NCI-H2227 treated with DMSO at 0.1 percent for 48 hours (cell line): ENCODE data around the gene HDAC3.

ENCODE experiments used
- DNase-seq: peaks from one replicate; lab custom pipeline; 2025; lab: John Stamatoyannopoulos, UW

HDAC3 gene

DNA sequence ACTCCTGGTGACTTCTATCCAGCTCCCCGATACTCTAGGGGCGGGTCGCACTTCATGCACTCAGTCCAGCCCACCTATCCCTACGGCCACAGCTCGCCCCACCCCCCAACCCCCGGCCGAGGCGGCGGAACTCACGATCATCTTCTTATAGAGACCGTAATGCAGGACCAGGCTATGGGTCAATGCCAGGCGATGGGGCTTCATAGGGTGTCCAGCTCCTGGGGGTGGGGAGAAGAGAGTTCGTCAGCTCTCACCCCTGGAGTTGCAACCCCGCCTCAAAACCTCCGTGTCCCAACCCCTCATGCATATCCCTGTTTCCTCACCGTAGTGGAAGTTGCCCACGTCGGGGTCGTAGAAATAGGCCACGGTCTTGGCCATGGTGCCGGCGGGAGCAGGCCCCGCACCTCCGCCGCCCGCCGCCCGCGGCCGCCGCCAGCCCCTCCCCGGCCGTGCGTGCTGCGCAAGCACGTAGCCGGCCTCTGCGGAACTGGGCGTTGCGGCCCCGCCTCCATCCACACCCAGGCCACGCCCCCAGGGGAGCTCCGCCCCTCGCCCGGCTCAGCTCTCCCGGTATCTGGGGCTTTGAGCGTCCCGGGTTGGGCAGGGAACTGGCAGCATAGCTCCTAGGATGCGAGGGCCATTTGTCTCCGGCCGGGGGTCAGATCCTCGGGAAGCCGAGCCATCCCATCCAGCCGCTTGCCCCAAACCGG lies at the start of gene HDAC3, which contains the start of gene RELL2:
Gene HDAC3, minus strand, starts transcription at position 437 of the 710 bp plus-strand sequence. Its CDS starts 59 bp downstream, at position 378.
Gene RELL2, plus strand, starts transcription at position 585 of the 710 bp plus-strand sequence. CDS start 1,229 bp downstream, outside the sequence.
- DNase-seq, result peak; percentile 68

DNA sequence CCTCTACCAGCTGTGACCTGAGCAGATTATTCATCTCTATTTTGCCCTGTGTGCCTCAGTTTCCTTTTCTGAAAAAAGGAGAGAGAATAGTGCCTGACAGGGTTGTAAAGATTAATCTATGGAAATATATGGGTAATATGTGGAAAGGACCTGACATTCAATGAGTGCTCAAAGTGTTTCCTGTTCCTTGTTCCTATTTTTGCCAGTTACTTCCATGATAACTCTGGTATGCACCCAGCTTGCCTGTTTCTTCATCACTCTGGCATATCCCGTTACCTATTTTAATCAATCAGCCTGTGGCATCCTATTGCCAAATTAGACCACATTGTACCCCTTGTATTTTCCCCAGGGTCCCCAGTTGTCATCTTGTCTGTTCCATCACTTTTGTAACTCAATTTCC lies 48.9 kb upstream of the HDAC3 start:
- DNase-seq, result no peak

DNA sequence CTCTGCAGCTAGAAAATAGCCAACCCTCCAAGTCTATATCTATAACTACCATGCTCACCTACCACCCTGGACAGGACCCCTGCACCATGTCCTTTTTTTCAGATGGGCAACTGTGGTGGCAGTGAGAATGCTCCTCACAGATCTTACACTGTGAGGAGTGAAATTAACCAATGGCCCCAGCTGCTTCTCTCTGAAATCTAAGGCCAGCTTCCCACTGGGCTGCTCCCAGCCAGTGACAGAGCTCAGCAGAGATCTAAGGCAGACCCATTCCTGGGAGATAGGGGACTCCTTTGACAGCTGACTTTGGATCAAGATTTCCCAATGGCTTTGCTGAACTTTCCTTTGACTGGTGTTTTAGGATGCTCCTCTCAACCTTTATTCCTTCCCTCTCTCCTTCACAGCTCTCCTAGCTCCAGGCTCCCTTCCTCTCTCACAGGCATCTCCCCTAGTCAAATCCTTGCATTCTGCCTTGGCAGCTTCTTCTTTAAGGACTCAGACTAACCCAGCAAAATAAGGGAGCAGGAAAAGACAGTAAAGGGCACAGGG lies 47.0 kb upstream of the HDAC3 start:
- no peak for DNase-seq

DNA sequence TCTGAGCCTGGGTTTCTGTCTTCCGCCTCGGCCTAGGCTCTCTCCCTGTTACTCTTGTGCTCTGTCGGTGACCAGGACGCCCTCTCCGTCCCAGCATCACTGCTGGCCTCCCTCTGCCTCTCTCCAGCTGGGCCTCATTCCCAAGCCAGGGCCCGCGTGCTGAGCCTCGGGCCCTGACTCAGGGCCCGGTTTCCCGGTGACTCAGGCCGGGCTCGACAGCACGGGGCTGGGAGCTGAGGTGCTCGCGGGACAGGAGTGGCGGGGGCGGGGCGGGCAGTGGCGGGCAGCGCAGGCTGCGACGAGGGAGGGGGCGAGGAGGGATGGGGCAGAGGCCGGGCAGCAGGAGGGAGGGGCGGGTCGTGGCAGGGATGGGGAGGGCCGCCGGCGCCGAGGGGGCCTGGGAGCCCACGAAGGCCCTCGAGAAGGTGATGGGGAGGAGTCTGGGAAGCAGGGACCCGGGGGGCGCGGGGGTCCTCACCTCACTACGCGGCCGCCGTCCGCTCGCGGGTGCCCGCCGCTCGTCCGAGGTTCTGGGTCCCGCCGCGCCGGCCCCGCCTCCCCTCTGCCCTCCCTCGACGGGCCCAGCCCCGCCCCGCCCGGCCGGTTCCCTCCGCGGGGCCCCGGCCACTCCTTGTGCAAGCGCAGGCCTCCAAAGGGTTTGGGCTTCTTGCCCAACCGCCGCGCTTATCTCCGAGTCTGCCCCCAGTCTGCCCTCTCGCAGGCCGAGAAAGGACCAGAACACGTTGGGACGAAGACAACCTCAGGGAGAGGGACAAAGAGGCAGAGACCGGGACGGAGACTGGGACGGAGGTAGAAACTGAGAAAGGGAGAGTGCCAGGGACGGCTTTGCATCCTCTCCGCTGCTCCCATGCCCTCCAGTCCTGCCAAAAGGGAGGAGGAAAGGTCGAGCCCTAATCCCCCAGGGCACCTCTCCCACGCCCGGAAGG lies 45.3 kb upstream of the HDAC3 start, which contains the start of gene ARAP3:
Gene ARAP3, minus strand, starts transcription at position 536 of the 947 bp plus-strand sequence. CDS start 1,744 bp downstream, outside the sequence.
- DNase-seq, result peak; percentile 8

DNA sequence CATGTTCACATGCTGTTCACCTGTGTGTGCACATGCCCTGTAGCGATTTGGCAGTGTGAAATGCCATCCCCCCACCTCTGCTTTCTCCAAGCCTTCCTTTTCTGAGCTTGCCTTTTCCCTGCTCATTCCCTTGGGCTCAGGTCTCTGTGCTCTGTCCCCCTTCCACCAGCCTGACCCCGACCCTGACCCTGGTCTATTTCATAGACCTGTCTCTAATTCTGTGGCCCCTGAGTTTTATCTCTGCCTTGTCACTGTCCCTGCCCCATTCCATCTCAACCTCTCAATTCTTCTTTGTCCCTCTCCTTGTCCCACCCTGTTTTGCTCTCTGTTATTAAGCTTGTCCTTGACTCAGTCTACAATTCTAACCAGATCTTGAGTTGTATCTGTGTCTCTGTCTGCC lies 44.6 kb upstream of the HDAC3 start:
- DNase-seq, result no peak

DNA sequence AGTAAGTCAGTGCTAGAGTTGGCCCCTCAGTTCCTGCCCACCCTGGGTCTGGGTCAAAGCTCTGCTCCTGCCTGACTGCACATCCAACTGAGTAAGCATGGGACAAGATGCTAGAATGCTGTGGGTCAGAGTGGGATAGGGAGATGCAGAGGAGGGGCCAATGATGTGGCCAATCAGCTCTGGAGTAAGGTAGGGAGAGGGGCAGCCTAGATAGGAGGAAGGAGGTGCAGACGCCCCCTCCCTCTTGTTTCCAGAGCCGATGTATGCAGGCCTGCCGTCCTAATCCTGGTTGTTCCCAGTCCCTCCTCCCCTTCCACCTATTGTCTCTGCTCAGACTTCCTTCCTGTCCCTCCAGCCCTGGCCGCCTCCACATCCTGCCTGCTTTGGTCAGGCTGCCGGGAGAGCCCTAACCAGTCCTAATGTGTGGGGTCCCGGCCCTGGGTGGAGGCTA lies 44.1 kb upstream of the HDAC3 start:
- no peak for DNase-seq

DNA sequence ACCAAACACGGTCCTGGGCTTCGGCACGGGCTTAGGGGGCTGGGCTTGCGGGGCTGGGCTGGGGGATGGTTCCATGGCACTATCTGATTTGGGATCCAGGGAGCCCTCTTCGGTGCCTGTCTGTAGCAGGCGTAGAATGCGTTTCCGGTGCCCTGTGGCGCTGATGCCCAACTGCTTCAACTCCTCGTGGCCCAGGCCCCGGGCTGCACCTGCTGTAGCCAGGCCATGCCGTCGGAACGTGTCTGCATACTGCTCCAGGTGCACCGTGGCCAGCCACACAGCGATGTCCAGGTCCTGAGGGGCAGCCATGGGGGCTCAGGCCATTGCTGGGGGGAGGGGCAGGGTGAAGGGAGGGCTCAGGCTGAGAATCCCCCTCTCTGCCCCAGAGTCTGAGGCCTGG lies 43.5 kb upstream of the HDAC3 start:
- DNase-seq, result no peak

DNA sequence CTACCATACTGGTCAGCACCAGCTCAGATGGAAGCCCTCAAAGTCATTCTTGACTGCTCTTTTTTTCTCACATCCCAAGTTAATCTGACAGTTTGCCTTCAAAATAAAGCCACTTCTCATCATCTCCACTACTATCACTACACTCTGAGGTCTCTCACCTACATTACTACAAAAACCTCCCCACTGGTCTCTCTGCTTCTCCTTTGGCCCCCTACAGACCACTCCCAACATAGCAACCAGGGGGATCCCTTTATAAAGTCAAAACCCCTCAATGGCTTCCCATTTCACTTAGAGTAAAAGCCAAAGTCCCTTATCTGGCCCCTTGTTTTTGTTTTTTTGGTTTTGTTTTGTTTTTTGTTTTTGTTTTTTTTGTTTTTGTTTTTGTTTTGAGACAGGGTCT lies 40.8 kb upstream of the HDAC3 start:
- DNase-seq, result no peak

DNA sequence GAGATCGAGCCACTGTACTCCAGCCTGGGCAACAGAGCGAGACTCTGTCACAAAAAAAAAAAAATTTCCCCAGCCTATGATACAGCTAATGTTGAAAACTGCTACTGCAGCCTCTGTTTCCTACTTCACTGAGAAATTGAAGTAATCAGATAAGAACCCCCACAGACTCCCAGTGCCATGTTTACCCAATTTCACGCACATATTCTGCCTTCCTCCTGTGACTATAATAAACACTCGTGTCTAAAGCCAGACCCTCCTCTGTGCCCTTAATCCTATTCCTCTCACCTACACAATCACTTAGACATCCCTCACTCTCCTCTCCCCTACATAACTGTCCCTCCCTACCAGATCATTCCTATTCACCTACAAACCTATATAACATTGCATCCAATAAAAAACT lies 39.0 kb upstream of the HDAC3 start:
- no peak for DNase-seq

DNA sequence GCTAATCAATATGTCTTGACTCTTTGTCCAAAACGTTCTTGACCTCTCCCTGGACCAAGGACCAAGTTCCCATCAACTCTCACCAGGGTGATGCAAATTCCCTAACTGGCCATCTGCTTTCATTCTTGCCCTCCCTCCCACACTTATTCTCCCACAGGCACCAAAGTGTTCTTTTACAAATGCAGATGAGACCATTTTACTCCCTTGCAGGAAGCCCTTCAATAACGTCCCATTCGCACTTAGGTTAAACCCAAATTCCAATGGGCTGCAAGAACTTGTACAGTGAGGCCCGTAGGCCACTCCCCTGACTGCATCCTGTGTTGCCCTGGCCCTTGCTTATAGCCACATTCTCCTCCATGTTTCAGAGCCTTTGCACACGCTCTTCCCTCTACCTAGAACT lies 38.1 kb upstream of the HDAC3 start:
- no peak for DNase-seq

DNA sequence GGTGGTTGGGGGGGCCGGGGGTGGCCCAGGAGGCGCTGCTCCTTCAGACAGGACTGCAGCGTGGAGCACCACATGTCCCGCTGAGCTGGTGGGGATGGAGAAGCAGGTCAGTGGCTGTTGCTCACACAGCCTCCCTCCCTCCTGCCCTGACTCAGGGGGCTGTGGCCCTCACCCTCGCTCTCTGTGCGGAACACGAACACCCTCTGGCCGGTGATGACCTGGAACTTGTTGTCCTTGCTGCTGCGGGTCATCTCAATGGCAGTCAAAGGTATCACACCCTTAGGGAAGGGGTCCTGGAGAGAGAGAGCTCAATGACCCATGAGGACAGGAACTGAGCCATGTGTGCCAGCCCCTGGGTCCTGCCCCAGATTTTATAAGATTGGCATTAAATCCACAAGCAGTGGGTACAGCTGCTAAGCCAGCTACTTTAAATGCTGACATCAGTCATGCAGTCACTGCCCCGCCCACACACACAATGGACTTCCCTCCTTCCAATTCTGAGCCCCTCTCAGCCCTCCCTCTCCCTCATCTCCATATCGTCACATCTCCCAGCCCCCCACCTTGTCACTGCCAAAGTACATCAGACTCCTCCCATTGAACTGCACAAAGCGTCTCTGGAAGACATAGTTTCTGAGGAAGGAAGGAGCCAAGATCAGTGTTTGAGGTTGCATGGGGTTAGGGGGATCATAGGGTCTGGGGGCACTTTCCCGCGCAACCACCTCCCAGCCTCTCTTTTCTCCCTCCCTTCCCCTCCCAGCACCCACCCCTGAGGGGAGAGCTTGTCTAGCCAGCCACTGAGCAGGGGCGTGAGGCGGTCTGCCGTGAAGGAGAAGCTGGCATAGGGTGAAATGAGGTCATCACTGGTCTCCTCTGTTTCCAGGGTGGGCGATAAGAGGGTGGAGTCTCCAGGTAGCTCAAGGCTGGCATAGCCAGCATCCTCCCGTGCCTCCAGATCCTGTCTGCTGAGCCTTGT lies 36.5 kb upstream of the HDAC3 start:
- peak; percentile 68 for DNase-seq

DNA sequence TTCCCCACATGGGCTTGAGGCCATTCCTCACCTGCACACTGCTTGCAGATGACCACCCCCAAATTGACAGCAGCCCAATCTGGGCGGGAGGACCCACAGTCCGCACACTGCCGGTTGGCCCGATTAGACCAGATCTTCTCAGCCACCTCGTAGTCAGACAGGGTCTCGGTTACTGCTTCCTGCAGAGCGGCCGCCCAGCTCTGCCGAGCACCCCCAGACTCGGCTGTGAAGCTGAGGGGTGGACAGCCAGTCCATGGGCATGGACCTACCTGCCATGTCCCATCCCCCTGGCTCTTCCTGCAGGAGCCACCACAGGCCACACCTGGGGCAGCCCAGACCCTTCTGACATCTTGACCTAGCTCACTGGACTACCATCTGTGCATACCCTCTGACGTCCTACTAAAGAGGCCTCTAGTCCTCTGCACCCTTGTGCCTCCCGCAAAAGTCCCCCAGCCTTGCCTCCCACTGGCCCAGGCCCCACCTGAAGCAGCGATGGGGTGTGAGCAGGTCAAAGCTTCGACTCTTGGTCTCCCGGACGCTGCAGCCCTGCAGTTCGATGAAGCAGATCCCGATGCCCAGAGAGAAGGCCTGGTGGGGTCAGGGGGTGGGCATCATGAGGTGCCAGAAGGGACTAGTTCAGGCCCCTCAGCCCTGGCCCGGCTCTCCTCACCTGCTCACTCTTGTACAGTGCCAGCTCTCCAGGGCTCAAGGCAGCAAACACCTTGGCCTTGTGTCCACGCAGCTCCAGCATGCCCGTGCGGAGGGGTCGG lies 35.6 kb upstream of the HDAC3 start:
- DNase-seq, result no peak

DNA sequence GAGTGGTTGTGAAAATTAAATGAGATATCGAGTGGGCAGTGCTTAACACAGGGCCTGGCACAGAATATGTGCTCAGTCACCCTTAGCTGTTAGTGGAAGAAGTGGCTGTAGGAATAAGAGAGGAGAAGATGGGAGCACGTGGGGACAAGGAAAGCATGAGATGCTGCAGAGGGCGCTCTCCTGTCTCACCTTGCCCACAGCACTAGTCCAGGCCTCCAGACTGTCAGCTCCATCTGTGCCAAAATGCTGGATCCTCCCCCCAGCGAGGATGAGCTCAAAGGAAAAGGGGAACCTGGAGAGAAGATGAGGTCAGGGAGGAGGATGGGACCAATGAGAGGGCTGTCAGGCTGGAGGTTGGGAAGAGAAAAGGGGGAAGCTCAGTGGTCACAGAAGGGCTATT lies 32.9 kb upstream of the HDAC3 start:
- no peak for DNase-seq

DNA sequence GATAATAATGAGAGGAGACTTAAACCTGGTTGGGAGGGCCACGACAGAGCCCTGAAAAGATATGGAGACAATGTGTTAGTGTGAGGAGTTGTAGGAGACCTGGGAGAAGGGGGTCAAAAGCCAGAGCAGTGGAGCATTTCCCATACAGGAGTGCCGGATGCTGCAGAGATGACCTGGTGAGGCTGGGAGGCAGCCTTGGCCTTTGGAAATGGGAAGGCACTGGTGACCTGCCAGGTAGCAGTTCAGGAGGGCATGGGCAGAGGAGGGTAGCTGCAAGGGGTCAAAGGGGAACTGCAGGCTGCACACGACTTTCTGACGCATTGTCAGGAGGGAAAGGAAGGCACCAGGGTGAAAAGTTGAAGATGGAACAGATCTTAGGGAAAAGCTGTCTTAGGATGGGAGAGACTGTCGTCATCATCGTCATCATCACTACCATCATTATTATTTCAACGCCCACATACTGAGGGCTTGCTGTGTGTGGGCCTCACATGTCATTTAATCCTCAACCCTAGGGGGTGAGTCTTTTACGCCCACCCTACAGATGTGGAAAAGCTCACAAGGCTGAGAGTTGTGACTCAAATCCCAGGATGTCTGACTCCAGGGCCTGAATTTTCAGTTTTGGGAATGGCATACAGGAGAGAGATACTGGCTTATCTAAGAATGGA lies 32.1 kb upstream of the HDAC3 start:
- no peak for DNase-seq

DNA sequence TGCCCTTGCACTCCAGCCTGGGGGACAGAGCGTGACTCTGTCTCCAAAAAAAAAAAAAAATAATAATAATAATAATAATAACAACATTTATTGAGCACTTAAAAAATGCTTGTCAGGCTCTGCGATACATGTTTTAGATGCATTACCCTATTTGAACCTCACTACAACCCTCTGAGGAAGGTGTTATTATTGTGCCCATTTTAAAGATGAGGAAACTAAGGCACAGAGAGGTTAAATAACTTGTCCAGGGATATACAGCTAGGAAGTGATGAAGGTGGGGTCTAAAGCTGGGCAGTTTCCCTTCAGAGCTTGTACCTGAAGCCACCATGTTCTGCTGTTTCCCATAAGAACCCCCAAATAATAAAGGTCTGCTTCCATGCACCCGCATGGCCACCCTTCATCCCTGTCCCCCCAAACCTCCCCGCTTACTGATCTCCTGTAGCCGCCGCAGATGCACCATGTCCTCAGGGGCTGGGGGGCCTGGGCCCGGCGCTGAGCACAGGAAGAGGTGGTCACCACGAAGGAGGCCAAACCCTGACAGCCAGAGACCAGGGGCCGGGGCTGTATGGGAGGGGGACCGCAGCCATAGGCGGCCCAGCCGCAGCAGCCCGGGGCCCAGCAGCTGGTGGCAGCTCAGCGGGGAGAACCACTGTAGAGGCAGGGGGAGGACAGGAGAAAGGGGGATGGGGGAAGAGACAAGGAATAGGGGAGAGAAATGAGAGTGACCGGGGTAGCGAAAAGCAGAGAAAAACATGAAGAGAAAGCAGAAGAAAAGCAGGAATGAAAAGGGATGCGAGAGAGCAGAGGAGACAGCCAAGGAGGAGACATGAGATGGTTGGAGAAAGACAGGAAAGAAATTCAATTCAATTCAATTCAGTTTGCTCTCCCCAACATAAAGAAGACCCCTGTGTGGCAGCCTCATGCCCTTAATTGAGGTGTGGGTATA lies 29.6 kb upstream of the HDAC3 start:
- DNase-seq, result no peak

DNA sequence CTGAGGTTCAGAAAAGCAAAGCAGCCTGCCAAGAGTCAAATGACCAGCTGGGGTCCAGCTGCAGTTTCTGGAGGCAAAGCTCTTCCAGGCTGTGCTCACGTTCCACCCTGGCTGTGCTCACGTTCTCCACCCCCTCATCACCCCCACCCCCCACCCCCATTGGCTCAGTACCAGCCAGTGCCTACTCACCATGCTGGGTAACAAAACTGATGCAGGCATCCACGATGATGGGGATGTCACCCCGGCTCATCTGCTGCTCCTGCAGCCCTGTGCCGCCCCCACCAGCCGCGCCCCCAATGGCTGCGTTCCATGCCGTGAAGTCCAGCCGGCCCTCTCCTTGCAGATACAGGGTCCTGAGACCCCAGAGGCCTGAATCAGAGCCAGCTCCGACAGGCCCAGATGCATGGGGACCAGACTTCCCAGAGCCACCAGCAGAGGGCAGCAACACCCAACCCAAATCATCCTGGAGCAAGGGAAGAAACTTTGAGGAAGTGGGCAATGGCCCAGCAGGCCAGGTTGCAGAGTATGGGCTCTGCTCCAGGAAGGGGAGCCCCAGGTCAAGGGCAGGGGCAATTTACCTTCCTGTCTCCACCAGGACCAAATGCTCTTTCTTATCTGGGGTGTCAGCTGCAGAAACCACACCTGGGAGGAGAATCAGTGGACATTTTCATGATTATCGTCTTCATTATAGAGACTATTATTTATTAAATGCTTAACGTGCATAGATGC lies 28.2 kb upstream of the HDAC3 start:
- DNase-seq, result peak; percentile 29

DNA sequence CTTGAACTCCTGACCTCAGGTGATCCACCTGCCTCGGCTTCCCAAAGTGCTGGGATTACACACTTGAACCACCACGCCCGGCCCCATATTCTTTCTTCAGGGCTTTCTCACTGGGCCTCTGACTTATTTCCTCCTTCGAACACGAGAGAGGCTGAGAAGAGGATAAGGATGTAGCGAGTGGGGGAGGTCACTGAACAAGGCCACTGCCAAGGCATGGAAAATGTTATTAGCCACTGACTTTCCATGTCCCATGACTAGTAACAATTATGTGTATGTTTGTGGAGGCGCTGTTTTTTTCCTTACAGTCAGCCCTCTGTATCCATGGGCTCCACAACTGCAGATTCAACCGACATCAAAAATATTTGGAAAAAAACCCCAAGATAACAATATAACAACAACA lies 26.9 kb upstream of the HDAC3 start:
- DNase-seq, result no peak

DNA sequence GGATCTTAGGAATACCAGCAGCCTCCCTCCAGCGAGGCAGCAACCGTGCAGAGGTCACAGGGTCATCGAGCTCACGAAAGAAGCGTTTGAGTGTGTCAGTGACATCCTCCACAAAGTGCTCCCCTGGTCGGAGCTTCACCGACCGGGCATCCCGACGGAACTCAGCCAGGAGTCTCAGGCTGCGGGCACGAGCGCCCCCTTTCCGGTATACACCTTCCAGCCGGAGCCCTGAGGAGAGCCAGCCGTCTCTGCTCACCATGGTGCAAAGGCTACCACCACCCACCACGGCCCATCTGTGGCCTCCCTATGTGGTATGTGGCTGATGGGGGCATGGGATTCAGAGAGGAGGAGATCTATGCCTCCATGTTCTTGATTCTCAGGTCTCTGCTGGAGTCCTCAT lies 25.4 kb upstream of the HDAC3 start:
- DNase-seq, result no peak
